Measurements from ENCODE around the gene KNSTRN.

- no peak for TF ChIP-seq POLR2A (IDR thresholded peaks at IDR 0.05; ENCODE audit: low read length)
- TF ChIP-seq GATA1 (IDR thresholded peaks at IDR 0.05; ENCODE audit: low read depth, low read length) = no peak
Measured at GRCh38 chr15:40345867-40346578, 36.5 kb upstream of the KNSTRN start.
